GM19043 (cell line): Measurements from ENCODE around the gene WDR26.
"Not testable (repeated sequence)": the region's sequence is repeated elsewhere in the genome, so short reads cannot be mapped to it uniquely, and the experiment has no call there.

Source experiments
- ATAC-seq: cut with Tn5 transposase; IDR thresholded peaks from one replicate; pipeline ENCODE4 v1.9.1; 2021; ENCODE audit warnings: low read depth; ENCODE audit not compliant: unreplicated experiment

Gene WDR26

DNA sequence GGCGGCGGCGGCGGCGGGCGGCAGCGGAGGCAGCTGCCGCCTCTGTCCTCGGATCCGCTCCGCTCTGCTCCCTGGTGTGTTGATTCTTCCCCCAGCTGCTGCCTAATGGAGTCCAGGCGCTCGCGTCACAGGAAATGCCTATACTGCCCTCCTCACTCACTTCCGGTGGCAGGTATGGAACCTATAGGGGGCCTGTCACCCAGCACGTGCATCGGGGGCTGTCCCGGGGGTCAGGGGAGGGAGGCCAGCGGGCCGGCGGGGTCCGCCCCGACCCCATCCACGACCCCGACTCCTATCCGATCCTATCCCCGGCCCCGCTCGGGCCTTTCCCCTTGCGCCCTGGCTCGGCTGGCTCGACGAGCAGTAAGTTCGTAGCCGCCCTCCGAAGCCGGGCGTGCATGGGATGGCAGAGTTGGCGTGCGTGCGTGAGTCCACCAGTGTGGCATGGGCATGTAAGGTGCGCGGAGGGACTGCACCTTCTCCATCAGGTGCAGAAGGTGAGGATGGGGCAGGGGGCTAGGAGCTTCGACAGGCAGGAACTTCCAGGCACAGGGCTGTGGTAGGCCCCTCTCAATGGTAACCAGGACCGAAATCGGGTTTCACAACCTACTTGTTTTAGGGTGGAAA is at the start of gene WDR26:
WDR26 (minus strand) TSS at position 107 of the 627 bp plus-strand sequence.
- ATAC-seq: peak; percentile 86

DNA sequence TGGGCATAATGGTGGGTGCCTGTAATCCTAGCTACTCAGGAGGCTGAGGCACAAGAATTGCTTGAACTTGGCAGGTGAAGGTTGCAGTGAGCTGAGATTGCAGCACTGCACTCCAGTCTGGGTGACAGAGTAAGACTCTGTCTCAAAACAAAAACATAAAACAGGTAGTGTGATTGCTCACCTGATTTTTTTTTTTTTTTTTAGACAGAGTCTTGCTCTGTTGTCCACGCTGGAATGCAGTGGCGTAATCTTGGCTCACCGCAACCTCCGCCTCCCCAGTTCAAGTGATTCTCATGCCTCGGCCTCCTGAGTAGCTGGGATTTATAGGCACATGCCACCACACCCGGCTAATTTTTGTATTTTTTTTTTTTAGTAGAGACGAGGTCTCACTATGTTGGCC is 48.6 kb upstream of the WDR26 start:
- not testable (repeated sequence) for ATAC-seq

DNA sequence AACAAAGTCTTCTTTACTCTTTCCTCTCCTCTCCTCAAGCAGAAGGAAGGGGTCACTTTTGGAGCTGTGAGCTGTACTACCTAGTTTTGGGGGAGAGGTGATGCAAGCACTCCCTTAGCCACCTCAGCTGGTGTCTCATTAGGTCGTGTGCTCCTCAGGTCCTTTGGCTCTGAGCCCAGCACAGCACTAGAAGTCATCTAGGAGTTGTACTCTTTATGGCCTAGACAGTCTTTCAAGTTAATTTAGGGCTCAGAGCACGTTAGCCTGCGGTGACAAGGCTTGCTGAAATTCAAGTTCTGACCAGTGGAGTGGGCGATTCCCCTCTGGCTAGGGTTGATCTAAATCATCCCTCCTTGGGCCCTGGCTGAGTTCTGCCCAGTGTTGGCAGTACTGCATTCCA is 48.0 kb upstream of the WDR26 start:
- no peak for ATAC-seq

DNA sequence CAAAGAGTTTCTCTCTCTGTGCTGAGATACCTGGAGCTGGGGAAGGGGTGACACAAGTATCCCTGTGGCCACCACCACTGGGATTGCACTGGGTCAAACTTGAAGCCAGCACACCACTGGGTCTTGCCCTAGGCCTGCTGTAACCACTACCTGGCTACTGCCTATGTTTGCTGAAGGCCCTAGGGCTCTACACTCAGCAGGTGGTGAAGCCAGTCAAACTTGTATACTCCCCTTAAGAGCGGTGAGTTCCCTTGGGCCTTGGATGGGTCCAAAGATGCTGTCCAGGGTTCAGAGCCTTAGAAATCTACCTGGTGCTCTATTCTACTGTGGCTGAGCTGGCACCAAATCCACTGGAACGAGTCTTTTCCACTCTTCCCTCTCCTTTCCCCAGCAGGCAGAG is 47.0 kb upstream of the WDR26 start:
- no peak for ATAC-seq

DNA sequence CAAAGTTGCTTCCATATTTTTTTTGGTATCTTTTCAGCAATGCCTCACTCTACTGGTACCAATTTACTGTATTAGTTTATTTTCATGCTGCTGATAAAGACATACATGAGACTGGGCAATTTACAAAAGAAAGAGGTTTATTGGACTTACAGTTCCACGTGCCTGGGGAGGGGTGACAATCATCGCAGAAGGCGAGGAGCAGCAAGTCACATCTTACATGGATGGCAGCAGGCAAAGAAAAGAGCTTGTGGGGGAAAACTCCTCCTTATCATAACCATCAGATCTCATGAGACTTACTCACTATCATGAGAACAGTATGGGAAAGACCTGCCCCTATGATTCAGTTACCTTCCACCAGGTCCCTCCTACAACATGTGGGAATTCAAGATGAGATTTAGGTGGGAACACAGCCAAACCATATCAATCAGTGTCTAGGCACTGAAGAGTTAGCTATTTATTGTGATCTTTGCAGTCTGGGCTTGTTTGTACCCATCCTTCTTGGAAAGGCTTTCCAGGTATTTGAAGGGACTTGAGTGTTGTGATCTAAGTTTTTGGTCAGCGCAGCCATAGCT is 46.4 kb upstream of the WDR26 start:
- ATAC-seq: not testable (repeated sequence)

DNA sequence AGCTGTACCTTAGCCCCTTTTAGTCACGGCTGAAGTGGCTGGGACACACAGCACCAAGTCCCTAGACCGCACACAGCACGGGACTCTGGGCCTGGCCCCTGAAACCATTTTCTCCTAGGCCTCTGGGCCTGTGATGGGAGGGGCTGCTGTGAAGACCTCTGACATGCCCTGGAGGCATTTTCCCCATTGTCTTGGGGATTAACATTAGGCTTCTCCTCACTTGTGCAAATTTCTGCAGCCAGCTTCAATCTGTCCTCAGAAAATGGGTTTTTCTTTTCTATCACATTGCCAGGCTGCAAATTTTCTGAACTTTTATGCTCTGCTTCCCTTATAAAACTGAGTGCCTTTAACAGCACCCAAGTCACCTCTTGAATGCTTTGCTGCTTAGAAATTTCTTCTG is 45.6 kb upstream of the WDR26 start:
- ATAC-seq: not testable (repeated sequence)

DNA sequence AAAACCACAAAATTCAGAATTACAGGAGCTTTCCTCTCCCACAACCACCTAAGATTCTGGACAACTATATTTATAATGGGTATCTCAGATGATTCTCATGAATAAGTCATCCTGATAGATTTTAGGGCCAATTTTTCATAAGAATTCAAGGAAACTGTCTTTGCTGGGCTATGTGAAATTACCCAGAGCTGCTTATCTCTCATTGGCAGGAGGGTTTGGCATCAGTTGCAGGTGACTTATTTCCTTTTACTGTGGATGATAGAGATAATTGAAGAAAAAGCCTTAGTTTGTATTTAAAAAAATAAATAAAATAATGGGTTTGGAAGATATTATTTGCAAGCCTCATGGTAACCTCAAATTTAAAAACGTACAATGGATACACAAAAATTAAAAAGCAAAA is 38.2 kb upstream of the WDR26 start:
- no peak for ATAC-seq

DNA sequence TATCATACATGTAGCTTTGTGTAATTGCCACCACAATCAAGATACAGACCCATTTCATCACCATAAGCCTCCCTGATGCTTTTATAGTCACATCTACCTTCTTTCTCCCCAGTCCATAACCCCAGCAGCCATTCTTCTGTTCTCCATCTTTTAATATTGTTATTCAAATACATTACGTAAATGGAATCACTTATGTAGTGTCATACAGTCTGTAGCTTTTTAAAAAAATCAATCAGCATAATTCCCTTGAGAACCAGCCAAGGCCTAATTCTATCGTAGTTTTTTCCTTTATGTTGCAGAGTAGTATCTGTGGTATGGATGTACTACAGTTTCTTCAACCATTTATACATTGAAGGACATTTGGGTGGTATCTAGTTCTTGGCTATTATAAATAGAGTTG is 31.6 kb upstream of the WDR26 start:
- no peak for ATAC-seq

DNA sequence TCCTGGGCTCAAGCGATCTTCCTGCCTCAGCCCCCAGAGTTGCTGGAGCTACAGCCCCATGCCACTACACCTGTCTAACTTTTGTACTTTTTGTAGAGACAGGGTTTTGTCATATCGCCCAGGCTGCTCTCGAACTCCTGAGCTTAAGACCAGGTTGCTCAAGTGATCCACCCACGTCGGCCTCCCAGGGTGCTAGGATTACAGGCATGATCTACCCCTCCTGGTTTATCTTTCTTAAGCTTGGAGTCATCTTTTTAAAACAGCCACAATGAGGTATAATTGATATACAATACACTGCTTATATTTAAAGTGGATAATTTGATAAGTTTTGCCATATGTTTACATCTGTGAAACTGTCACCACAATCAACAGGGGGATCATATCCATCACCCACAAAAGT is 25.4 kb upstream of the WDR26 start:
- ATAC-seq: no peak

DNA sequence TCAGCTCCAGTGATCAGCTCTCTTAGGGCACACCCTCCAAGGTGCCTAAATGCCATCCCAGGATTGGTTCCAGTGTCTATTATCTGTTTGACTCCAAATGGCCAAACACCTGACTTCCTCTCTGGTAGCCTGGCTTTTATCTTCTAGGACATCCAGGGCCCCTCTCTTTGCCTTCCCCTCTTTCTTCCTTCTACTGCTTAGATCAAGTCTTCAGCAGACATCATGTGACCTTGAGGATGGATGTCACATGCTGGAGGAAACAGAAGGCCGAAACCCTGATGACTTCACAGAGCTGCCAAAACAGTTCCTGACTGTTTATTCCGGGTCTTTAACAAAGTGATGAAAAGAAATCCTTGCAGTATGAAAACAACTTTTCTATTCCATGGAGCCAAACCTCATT is 24.4 kb upstream of the WDR26 start:
- no peak for ATAC-seq

DNA sequence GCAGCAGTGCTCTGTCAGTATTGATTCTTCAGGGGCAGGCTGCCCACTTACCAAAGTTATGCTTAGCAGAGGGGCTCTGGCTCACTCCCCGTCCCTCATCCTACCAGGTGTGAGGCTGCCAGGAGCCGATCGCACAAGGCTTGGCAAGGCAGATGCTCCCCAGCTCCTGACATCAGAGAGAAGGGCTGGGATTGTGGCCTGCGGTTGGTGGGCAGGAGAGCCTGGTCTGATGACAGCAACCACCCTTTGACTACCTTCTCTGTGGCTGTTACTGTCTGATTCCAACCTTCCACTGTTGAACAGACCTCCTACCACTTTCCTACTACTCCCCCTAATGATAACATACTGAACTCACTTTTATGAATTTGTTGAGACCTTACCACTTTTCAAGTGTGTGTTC is 23.7 kb upstream of the WDR26 start:
- ATAC-seq: no peak

DNA sequence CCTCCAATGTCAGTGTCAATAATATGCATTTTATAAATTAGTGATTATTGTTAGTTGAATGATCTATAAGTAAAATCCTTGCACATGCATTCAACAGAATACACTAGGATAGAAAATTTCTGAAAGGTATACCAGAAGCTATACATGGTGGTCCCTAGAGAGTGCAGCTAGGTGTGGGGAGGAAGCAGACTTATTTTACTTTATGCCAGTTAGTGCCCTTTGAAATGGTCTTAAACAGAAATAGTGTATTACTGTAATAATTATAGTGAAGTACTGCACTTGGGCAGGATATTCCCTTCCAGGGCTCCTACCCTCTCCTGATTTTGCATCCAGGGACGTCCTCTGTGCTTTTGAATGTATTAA is 23.2 kb upstream of the WDR26 start:
- no peak for ATAC-seq

DNA sequence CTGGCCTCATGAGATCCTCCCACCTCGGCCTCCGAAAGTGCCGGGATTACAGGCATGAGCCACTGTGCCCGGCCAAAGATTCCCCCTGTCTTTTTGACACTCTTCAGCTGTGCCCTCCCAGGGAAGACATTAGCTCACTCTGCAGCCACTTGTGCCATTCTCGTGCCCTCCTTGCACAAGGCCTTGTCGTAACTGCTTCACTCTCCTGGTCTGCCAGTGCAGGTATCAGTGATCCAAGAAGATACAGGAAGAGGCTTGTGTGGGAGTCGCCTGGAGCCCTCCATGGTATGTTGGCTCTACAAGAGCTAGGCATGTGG is 22.0 kb upstream of the WDR26 start:
- no peak for ATAC-seq

DNA sequence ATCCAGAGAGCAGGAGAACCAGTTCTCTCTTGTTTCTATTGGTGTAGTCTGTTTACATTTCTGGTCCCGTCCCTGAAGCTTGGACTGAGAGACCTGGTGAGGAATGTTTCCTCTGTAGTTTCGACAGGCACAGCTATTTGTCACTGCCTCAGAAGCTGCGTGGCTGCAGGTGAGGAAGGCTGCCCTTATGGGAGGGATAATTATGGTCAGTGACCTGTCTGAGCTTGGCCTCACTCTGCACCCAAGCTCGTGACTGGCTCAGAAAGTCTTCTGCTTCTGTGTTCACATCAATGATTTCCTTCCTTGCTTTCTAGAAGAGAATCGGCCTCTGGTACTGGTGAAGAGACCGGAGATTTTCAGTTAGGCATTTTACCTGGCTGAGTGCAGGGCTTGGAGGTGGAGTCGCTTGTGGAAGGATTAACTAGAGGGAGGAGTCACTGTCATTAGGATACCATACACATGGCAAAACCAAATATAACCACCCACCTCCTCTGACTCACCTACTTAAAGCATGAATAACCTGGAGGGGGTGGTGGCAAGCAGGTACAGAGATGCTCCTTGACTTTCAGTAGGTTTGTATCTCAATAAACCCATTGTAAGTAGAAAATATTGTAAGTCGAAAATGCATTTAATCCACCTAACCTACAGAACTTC is 19.9 kb upstream of the WDR26 start:
- no peak for ATAC-seq

DNA sequence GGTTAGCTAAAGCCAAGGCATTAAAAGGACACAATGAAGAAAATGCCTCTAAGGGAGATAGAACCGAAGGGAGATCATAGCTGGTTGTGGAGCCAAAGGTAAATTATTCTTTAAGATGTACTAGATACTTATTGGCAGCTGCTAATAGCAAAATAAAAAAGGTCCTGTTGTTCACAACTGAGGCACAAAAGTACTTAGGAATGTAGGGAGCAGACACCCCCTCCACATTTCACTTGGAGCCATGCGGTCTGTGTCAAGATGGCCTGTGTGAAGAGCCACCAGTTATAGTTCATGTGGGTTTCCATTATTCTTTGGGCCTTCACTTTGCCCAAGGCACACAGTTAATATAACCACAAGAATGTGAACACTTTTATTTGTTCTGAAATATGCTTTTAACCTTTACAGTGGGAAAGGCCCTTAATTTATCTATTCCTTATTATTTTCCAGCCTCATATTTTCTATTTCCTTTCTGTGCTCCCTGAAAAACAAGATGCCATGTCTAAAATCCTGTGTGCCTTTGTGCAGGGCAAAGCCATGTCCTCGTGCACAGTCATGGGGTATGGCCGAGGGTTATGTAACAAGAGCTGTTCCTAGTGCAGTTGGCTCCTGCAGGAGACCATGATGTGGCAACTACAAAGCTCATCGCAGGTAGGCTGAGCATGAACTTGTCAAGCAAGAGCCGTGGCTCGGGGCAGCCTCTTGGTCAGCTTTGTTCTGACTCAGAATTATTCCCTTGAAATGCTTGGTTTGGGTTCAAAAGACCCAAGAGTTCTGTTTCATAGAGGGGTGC is 16.2 kb upstream of the WDR26 start:
- no peak for ATAC-seq

DNA sequence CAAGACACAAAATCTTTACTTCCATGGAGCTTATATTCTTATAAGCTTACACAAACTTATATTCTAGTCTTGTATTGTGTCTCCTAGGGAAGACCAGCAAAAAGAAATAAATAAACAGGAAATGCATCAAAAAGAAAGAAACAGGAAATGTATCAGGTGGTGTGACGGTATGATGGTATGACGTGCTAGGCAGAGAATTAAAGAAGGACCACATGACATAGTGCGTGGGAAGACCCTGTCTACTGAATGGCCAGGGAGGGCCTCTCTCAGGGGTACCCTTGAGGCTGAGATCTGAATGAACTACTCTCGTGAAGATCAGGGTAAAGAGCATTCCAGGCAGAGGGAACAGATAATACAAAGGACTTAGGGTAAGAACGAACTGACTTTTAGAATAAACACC is 15.6 kb upstream of the WDR26 start:
- ATAC-seq: no peak

DNA sequence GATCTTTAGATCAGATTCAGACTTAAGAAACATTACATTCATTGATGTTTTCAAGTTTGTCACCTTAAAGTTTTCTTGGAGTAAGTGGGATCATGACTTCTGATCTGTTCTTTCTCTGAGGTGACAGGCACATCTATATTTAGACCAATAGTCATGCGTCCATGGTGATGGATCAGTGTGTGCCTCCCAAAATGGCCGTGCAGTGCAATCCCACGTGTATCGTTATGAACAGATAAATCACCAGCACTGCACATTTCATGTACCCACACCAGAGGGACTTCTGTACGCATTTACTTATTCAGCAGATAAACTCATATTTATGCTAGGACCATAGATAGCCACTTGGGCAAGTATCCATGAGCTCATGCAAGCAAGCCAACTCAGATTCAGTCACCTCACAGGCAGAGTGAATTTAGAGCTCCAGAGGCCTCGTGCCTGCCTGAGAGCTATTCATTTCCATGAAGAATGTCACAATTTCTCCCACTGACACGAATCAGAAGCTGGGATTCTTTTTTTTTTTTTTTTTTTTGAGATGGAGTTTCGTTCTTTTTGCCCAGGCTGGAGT is 13.9 kb upstream of the WDR26 start:
- ATAC-seq: no peak

DNA sequence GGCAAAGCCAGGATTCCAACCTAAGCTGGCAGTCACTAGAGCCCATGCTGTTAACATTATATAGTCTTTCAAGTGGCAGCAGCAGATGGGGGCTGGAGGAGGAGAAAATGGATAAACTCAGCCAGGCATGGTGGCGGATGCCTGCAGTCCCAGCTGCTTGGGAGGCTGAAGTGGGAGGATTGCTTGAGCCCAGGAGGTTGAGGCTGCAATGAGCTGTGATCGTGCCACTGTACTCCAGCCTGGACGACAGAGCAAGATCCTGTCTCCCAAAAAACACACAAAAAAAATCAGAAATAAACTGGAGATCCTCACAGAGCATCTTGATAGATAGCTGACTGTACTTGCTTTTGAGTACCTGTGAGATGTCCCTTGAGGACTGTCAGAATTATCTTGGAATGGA is 13.4 kb upstream of the WDR26 start:
- no peak for ATAC-seq

DNA sequence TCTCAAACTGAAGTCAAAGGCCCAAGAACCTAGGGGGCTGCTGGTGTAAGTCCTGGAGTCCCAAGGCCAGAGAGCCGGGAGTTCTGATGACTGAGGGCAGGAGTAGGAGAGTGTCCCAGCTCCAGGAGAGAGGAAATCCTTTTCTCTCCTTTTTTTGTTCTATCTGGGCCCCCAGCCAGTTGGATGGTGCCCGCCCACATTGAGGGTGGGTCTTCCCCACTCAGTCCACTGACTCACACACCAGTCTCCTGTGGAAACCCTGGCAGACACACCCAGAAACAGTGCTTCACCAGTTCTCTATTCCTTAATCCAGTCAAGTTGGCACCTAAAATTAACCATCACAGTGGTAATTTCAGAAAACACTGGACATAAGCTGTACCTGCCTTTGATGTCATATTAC is 12.7 kb upstream of the WDR26 start:
- ATAC-seq: no peak

DNA sequence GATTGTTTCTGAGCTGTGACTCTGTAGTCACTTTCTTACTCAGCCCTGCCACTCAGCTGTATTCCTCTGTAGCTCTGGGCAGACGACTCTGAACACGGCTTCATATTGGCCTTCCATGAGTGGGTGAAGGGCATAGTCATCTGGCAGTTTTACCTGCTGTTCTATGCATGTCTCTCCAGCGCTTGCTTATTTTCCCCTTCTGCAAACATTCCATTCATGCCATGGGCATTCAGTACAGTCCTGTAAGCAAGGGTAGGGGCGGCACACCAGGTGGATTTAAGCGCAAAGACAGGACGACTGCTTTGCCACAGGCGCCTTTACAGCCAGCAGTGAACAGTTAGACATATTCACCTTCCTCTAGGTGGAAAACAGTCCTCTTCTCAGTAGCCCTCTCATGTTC is 4.4 kb upstream of the WDR26 start:
- no peak for ATAC-seq

DNA sequence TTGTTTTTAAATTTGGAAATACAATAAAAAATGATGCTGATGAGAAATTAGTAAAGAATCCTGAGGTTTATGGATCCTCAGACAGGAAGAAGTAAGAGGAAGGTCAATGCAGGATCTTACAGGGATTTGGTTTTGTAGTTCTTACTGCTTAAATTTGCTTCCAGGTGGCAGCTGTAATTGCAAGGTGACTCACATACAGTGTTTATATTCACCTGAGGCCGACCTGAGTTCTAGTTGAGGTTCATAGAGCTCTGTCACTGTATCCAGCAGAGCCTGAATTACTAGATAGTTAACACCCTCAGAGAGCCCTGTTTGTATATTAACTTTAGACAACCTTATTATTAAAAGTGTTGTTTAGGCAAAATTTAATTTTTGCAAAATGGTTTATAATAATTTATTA is 1.4 kb upstream of the WDR26 start:
- ATAC-seq: no peak
